HPDE6-E6E7 (cell line): ENCODE results near the gene SLC4A7.
"Not testable (repeated sequence)": the region's sequence is repeated elsewhere in the genome, so short reads cannot be mapped to it uniquely, and the experiment has no call there.

Source experiments
- DNase-seq: peaks from one replicate; pipeline ENCODE4 v3.0.0; 2011; ENCODE audit warnings: missing footprints; ENCODE audit errors: extremely low spot score

The SLC4A7 gene

DNA sequence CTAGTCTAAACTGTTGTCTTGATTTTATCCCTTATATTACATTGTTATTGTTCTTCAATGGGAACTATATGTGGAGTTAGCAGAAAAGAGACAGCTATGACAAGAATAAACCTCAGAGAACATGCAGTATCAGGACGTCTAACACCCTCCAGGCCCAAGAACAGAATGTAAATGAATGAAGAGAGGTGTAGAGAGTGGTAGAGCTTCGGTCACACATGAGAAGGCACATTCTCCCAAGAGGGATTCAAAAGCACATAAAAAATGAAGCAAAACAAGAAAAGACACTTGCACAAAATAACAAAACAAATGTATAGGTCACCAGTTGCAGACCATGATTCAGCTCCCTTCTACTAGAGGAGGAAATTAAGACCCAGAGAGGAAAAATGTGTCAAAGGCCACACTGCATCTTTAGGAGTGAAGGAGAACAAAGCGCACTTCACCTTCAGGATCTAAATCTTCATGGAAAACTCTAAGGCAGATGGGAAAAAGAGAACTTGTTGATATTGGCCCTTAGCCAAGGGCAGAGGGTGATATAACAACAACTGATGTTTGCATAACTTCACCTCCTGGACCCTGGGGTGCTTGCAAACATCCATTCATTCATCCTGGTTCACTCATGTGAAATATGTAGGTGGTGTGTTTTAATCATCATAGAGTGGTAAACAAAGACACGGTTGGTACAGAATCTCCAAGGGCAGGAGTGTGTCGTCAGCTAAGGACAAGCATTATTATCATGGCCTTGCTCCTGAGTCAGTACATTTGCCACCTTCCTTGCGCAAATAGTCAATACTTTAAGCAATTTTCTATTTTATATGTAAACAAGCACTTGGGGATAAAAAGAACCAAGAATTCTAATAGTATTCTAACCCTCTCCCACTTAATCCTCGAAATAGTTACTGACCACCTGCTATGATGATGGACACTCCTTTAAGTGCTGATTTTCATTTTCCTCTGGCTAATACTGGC lies 123.8 kb downstream of the SLC4A7 start:
- no peak for DNase-seq

DNA sequence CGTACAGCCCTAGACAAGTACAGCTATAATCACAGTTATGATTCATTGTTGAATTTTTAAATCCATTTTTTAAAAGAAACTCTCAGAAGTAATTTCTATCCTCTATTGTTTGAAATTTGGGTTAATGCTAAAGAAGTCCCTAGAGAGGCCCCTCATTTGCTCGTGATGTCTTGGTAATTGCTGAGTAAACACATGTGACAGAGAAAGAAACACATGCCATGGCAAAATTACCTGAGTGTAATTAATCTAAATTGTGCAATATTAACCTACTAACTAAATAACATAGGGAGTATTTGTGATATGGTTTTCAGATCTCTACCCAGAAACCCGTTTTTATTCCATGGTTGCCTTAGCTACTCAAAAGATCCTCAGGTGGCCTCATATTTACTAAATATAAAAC lies 125.8 kb downstream of the SLC4A7 start:
- DNase-seq: no peak

GRCh38 chr3:27357665-27358258 lies 126.4 kb downstream of the SLC4A7 start:
- no peak for DNase-seq

- no peak for DNase-seq
Measured at GRCh38 chr3:27356976-27357375, 127.2 kb downstream of the SLC4A7 start.

DNA sequence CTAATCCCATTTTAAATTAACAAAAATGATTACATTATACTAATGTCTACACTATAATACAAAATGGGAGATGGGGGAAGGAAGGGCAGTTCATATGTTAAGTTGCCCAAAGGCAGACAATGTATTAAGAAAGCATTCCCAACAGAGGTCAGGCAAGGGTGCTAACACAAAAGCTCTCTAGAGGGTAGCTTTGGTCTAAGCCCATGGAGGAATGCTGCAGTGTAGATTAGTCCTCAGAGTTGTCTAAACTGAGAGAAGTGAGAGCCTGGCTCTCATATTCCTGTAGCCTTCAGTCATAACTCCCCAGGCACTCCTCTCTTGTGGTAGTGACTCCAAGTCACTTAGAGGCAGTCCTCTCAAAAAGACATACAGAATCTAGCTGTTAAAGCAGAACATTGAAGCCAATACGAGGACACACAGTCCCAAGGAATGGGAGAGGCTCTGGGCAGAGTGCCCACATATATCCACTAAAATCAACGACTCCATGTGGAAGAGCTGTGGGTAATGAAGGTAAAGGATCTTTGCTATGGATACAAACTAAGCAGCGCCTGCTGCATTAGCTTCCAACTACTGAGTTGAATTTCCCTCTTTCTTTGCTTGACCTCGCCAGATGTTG lies 129.5 kb downstream of the SLC4A7 start:
- no peak for DNase-seq

DNA sequence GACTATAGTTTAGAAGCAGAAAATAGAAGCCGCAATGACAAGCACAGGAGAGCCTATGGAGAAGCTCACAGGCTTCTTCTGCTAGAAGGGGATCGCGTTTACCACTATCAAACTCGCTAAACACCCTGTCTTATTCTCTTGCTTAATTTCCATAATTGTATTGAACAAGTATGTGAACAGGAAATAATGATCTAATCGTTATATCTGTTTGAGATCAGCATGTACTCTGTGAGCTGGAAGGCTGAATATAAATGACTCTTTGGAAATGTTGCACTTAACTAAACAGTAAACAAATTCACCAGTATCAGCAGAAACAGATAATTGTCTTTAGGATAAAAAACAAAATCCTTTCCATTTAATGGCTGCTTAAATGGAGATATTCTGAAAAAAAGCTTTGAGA lies 130.0 kb downstream of the SLC4A7 start:
- DNase-seq: no peak

DNA sequence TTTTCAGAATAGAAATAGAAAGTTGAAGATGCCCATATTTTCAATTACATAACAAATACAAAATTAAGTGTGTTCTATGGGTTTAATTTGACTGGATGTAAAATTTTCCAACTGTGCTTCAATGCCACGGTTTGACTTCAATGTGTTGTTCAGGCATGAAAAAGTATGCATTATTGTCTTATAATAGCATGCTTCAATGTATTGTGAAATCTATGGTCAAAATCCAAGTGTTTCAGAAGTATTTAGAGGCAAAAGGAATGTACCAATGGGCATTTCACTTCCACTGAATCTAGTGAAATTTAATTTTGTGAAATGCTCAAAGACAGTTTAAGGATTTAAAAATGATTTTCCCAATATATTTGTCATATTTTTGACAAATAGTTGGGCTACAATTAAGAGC lies 131.0 kb downstream of the SLC4A7 start:
- no peak for DNase-seq

DNA sequence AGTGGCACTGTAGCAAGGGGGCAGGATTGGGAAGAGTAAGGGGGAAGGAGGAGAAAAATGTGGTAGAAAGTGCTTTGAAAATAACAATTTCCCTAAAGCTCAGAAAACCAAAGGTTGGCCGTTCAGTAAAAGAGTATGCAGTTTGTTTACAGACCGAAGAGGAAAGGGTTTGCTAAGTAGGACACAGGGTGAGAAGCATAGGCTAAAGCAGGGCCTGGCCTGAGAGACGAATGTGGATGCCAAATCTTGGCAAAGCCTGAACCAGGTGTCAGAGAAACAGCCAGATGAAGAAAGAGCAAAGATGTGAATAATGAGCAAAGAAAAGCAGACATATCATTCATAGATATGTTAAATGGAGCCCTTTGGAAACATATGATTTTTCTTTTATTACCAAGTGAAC lies 132.1 kb downstream of the SLC4A7 start:
- DNase-seq: no peak

GRCh38 chr3:27349832-27350231 lies 134.4 kb downstream of the SLC4A7 start:
- DNase-seq: peak; percentile 8

DNA sequence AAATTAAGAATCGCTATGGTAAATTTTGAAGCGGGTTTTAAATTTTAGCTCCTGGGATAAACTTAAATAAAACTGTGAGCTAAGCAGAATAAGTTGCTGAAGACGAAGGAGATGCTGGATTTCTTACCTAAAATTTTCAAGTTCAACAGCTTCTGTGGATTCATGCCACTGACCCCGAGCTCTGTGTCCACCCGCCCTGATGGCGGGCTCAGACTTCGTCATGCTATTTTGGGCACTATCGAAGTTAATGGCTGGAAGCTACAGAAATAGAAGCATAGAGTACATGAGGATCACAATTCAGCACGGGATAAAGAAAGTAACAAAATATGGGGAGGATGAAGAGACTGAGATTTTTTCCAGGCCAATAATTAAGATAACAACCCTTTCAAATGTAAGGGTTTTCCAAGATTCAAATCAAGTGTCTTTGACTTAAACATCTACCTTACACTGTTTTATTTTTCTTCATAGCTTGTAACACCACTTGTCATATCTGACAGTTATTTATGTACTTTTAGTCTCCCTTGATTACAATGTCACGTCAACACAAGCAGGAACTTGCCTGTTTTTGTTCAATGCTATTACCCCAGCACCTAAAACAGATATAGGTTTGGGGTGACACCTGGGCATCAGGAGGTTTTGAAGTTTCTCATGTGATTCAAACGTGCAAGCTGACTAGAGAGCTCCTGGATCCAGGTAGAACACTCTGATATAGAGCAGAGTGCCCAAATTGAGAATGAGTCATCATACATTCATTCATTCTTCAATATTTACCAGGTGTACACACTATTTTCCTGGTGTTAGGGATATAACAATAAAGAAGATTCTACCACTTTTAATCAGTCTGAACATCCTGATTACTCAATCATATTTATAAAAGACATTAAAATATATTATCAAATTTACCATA lies 138.0 kb downstream of the SLC4A7 start:
- DNase-seq: no peak

- DNase-seq: no peak
Measured at GRCh38 chr3:27345493-27345892, 138.7 kb downstream of the SLC4A7 start.

- DNase-seq: no peak
Measured at GRCh38 chr3:27345045-27345444, 139.1 kb downstream of the SLC4A7 start.

DNA sequence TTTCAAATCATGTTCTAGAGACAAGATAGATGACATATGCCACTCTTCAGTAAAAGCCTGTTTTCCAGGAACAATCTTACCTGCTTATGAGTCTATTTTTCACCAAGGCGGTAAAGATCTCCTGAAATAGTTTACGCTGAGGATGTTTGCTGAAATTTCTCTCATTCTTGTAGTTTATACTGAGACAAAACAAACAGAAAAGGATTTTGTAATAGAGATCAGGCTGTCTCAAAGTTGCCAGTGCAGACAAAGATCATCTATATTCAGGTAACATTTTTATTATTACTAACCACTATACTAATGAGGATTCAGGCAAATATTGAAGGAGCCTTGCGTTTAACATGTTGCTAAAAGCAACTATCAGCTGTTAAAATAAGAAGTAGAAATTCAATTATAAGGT lies 140.0 kb downstream of the SLC4A7 start:
- DNase-seq: no peak

GRCh38 chr3:27342267-27342666 lies 141.9 kb downstream of the SLC4A7 start:
- no peak for DNase-seq

GRCh38 chr3:27340534-27340933 lies 143.7 kb downstream of the SLC4A7 start:
- no peak for DNase-seq

GRCh38 chr3:27335571-27335970 lies 148.6 kb downstream of the SLC4A7 start:
- DNase-seq: no peak

DNA sequence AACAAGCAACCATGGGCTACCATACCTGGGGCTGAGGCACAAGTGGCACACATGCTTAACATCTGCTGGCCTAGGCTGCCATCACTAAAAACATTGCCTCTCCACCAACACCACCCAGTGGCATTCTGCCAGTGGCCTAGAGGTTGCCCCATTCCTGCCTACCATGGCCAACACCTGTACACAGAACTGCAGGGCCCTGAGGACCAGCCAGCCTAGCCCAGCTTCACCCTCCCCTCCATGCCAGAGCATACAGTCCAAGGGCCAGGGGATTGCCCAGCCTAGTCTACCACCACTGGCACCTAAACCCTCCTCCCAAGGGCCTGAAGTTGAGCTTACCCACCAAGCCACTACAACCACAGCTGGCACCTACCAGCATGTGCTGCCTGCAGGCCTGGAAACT lies 150.3 kb downstream of the SLC4A7 start:
- no peak for DNase-seq

GRCh38 chr3:27328982-27329762 lies 155.0 kb downstream of the SLC4A7 start:
- DNase-seq: not testable (repeated sequence)

DNA sequence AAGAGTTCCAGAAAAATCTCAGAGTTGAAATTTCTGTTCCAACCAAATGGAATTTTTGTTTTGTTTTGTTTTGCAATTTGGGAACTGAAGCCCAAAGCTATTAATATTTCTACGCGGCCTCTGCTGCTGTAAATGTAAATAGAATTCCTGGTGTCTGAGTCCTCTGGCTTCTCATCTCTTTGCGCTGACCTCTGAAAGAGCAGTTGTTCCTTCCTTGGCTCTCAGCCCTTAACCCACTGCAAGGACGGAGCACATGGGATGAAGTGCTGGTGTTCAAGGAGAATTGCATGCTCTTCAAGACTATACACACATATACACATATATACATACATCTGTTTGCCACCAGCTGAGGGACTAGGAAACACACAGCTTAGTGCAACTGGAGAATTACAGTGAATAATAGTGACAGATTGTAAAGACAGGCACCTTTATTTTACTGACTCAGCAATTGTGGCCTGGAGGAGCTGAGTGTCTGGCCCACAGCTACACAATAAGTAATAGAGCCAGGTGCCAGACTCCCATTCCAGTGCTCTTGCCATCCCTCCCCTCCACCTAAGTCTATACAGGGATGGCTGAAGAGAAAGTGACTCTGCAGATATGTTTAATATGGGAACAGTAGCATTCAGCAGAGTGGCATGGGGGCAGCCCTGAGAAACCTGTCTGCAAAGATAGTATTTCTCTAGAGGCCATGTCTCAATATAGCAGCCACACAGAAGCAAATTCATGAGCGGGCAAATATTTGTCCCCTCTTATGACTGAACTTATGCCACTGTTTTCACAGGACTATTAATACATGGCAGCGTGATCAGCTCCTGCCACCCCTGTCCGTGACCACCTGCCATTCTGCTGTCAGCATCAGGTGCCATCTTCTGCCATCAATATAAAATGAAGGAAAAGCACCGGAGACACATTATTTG lies 157.3 kb downstream of the SLC4A7 start:
- DNase-seq: no peak

- DNase-seq: no peak
Measured at GRCh38 chr3:27326202-27326601, 158.0 kb downstream of the SLC4A7 start.
